Measurements from ENCODE around the gene UBALD1. TPM values are rescaled to one million over a fixed set of nuclear protein-coding genes. Genes with fewer than 3 reads are reported as not detected.
A peak's percentile ranks its signal among the peaks of the same experiment; 100 is the strongest.
"Not testable (repeated sequence)": the region's sequence is repeated elsewhere in the genome, so short reads cannot be mapped to it uniquely, and the experiment has no call there.

UBALD1 gene
- total RNA-seq, 1 donor from 2014 or later: 24.7 TPM

DNA sequence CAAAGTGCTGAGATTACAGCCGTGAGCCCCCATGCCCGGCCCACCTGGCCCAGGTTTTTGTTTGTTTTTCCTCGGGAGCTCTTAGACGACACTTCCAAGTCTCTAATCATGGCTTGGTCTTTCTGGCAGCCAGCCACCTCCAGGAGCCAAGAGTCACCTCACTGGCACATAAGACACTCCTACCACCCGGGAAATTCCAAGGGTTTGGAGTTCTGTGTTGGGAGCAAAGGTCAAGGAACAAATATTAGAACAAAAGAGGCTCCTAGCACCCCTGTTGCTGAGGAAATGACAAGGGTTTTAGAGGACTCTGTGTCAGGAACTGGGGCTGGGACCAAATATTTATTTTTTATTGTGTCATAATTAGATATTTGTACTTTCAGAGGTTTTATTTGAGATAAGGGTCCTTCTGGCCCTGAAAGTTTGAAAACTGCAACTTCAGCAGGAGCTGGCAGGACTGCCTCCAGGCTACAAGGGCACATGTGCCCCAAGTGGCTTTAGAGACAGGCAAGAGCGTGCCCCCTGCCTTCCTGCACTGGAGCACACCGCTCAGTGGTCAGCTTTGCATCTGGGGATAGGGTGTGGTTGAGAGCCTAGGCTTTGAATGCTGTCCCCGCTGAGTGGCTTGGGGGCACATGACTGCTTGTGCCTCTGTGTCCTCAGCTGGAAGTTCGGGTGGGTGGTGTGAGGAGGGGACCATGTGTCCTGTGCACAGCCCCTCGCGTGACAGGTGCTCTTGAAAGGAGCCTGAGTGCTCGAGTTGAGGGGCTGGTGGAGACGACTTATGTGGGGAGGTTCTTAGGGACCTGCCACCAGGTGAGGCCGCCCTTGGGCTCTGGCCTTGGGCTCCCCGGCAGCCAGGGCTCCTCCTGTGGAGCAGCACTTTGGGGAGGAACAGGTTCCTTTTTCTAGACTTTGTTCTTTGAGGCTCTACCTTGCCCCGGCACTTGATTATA is 39.6 kb upstream of the UBALD1 start:
- Histone ChIP-seq H3K27me3 (ENCODE audit: low read depth) (no peaks in the 10 kb centered on the region), H3K36me3 (peaks cover 84% of the 10 kb centered on the region), H3K4me1 (peaks cover under 1% of the 10 kb centered on the region), H3K27ac (replicated peaks) (no peak overlapping the region), H3K9me3 (replicated peaks) (no peaks in the 10 kb centered on the region), H3K4me3 (no peak overlapping the region)
- intact Hi-C loops (cut with micrococcal nuclease): no loop called here
- no peak for DNase-seq
- TF ChIP-seq, protein P1, sequence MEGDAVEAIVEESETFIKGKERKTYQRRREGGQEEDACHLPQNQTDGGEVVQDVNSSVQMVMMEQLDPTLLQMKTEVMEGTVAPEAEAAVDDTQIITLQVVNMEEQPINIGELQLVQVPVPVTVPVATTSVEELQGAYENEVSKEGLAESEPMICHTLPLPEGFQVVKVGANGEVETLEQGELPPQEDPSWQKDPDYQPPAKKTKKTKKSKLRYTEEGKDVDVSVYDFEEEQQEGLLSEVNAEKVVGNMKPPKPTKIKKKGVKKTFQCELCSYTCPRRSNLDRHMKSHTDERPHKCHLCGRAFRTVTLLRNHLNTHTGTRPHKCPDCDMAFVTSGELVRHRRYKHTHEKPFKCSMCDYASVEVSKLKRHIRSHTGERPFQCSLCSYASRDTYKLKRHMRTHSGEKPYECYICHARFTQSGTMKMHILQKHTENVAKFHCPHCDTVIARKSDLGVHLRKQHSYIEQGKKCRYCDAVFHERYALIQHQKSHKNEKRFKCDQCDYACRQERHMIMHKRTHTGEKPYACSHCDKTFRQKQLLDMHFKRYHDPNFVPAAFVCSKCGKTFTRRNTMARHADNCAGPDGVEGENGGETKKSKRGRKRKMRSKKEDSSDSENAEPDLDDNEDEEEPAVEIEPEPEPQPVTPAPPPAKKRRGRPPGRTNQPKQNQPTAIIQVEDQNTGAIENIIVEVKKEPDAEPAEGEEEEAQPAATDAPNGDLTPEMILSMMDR (IDR thresholded peaks at IDR 0.05; ENCODE audit: borderline replicate concordance): no peak

DNA sequence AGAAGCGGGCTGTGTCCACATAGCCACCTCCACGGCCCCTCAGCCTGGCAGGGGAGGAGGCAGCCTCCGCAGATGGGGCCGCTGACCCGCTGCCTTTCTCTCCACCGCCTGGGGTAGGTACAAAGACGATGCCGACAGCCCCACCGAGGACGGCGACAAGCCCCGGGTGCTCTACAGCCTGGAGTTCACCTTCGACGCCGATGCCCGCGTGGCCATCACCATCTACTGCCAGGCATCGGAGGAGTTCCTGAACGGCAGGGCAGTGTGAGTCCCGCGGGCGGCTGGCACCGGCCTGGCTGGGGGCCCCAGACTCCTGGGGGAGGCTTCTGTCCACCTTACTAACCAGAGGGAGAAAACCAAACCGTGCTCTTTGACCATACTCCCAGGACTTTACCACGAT is 37.9 kb upstream of the UBALD1 start:
- Histone ChIP-seq H3K9me3 (replicated peaks) (no peaks in the 10 kb centered on the region), H3K4me1 (no peaks in the 10 kb centered on the region), H3K36me3 (peaks cover 69% of the 10 kb centered on the region), H3K27ac (replicated peaks) (no peak overlapping the region), H3K27me3 (ENCODE audit: low read depth) (no peaks in the 10 kb centered on the region), H3K4me3 (no peak overlapping the region)
- TF ChIP-seq, protein P1 (IDR thresholded peaks at IDR 0.05; ENCODE audit: borderline replicate concordance): no peak
- no peak for DNase-seq
- intact Hi-C loops (cut with micrococcal nuclease): no loop called here

DNA sequence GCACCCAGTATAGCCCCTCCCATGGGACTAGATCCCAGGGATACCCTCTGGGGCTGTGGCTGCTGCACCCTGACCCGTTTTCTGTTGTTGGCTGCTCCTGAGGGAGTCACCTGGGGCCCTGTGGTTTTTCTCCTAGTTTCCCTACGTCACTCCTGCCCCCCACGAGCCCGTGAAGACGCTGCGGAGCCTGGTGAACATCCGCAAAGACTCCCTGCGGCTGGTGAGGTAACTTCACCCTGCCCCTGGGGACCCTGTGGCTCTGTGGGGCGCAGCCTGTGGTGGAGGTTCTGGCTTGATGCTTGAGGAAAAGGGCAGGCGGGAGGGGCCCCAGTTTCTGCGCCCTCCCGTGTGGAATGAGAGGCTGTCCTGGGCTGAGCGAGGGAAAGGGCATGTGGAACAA is 37.1 kb upstream of the UBALD1 start:
- TF ChIP-seq, protein P1 (IDR thresholded peaks at IDR 0.05; ENCODE audit: borderline replicate concordance): no peak
- DNase-seq: no peak
- Histone ChIP-seq H3K36me3 (peaks cover 63% of the 10 kb centered on the region), H3K27me3 (ENCODE audit: low read depth) (no peaks in the 10 kb centered on the region), H3K27ac (replicated peaks) (no peak overlapping the region), H3K9me3 (replicated peaks) (no peaks in the 10 kb centered on the region), H3K4me3 (no peak overlapping the region), H3K4me1 (no peaks in the 10 kb centered on the region)
- intact Hi-C loops (cut with micrococcal nuclease): no loop called here

DNA sequence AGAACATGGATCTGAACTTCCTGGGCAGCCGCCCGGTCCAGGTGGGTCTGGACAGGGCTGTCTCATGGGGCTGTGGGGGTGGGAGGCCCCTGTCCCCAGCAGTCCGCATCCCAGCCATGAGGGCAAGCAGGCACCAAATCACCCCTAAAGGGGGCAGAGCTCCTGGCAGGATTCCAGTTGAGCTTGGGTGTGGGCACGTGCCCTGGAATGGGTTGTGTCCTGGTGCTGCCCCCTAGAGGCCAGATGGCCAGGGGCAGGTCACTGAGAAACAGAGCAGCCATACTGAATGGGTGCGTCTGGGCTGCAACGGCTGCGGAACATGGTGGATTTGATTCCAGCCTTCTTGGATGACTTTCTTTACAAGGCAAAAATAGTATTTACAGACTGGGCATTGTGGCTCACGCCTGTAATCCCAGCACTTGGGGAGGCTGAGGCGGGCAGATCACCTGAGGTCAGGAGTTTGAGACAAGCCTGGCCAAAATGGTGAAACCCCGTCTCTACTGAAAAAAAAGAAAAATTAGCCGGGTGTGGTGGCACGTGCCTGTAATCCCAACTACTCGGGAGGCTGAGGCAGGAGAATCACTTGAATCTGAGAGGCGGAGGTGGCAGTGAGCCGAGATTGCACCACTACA is 35.9 kb upstream of the UBALD1 start:
- peak; percentile 44 for DNase-seq
- H3K4me3 ChIP-seq; H3K27me3 ChIP-seq (ENCODE audit: low read depth); H3K27ac ChIP-seq (replicated peaks); intact Hi-C loops (cut with micrococcal nuclease); H3K9me3 ChIP-seq (replicated peaks); H3K4me1 ChIP-seq: not testable (repeated sequence)
- TF ChIP-seq, protein P1 (IDR thresholded peaks at IDR 0.05; ENCODE audit: borderline replicate concordance): peak; percentile 68
- peaks cover 56% of the 10 kb centered on the region for H3K36me3 ChIP-seq

DNA sequence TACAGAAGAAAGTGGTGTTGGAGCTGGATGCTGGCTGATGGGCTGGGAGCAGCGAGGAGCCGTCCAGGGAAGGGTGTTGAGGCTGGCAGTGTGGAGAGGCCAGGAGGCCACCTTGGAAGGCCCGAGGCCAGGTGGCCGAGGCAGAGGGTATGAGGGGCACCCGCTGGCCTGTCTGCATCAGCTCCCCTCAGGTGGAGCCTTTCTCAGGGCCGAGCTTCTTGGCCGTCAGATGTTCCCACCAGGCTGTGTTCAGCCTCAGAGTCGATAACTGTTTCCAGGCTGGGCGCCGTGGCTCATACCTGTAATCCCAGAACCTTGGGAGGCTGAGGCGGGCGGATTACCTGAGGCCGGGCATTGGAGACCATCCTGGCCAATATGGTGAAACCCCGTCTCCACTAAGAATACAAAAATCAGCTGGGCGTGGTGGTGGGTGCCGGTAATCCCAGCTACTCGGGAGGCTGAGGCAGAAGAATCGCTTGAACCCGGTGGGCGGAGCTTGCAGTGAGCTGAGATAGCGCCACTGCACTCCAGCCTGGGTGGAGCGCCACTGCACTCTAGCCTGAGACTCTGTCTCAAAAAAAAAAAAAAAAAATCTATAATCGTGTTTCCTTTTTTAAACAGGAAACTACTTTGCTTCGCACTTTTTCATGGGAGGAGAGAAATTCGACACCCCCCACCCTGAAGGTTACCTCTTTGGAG is 35.2 kb upstream of the UBALD1 start:
- Histone ChIP-seq H3K4me1 (no peaks in the 10 kb centered on the region), H3K27ac (replicated peaks) (no peak overlapping the region)
- DNase-seq: no peak

More for the DNA sequence above, 35.2 kb upstream of the UBALD1 start:
- TF ChIP-seq, protein P1 (IDR thresholded peaks at IDR 0.05; ENCODE audit: borderline replicate concordance): no peak
- Histone ChIP-seq H3K9me3 (replicated peaks) (no peaks in the 10 kb centered on the region), H3K27me3 (ENCODE audit: low read depth) (no peaks in the 10 kb centered on the region), H3K4me3 (no peak overlapping the region), H3K36me3 (peaks cover 52% of the 10 kb centered on the region)
- intact Hi-C loops (cut with micrococcal nuclease): no loop called here

Data from left ventricle myocardium inferior (tissue), 1 donor.